NCI-H345 treated with DMSO at 0.1 percent for 48 hours (cell line): ENCODE data around the gene TIGD4.
"Not testable (repeated sequence)": the region's sequence is repeated elsewhere in the genome, so short reads cannot be mapped to it uniquely, and the experiment has no call there.

Experiments used
- DNase-seq: peaks from one replicate; lab custom pipeline; 2025; ENCODE audit not compliant: unreplicated experiment; lab: John Stamatoyannopoulos, UW

The TIGD4 gene

DNA sequence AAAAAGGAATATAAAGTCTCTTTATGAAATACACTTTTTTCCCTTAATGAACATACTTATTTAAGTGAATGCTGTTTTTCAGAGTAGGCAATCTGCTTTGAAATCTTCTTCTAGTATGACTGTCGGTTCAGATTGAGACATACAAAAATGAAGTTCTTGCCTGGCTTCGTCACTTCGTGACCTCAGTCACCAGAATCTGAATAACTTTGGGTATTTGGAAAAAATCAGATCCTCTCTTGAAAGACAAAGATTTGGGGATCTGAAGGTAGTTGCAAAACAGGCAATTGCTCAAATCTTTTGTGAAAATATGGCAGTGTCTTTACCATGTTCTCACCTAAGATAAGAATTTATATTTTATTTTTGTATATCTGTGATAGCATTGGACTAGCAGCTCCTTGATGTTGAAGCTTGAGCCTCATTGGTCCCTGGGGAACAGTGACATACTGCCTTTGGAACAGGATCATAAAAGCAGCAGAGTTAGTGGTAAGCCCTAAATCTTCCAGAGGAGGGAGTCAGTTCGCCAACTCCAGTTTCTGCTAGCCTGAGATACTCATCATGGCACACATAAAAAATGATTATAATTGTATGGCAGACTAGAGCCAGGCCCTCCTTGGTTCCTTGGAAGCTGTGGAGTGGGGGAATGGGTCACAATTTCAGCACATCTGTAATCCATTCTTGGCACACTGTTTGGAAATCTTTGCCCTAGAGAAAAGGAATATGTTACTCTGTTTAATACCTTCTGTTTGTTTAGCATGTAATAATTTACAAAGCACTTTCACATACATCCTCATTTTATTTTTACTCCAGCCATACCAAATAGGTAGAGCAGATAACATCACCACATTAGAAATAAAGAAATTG lies 5.2 kb upstream of the TIGD4 start:
- no peak for DNase-seq

GRCh38 chr4:152780267-152780778 lies 793 bp upstream of the TIGD4 start:
- no peak for DNase-seq

DNA sequence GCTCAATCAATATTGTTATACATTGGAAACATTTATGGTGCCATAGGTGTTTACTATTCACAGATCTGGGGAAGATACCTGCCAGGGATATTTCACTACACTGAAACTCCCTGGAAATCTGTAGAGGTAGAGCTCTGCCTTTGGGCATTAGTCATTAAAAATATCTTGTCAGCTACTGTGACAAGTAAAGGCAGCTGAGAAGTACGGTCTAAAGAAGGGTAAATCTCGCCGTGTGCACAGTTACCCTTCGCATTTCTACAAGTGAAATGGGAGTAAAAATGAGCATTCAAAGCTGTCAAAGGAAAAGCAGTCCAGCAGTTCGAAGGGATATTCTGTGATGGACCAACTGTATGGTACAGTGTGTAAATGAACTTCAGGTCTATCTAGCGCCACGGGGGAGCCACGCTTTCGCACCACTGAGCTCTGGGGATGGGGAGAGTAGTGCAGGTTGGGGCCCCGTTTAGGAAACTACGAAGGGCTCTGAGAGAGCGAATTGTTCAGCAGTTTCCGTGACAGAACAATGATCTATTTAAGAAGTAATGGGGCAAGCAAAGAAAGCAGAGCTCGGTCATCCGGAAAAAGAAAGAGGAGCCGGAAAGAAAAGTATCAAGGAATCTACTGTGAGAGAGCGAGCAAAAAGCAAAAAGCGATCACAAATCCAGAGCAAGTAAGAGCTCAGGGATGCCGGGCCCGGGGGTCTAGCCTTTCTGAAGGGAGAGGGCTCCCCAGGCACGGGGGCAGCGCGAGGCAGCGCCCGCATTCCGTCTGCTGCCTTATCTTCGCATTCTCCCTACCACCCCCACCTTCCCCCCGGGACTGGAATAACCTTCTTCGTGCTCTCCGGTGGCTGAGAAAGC lies 646 bp downstream of the TIGD4 start:
- DNase-seq: peak; percentile 23

DNA sequence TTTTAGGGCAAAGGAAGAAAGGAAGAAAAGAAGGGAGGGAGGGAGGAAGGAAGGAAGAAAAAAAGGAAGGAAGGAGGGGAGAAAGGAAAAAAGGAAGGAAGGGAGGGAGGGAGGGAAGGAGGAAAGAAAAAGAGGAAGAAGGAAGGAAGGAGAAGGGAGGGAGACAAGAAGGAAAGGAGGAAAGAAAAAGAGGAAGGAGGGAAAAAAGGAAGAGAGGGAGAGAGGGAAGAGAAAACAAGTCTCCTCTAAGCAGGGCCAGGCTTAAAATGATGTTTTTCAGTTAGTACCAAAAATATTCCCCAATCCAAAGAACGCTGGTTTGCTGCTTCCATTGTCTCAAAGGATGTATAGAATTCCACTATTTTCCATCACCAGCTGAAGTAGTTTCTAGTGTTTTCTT lies 2.0 kb downstream of the TIGD4 start:
- no peak for DNase-seq

DNA sequence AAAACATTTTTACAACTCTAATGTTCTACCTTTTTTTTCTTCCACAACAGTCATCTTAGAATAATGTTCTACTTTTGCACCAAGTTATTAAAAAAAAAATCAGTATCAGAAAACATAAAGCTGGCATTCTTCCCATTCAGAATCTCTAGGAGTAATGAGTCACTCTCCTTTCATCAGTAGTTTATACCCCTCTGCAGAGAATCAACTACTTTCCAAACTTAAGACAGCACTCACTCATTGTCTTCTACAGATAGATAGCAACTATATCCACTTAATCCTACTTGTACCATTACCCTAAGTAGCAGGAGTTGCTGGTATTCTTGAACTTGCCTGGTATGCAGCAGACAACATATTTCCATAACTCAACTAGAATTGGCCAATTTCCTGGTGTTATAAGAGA lies 3.2 kb downstream of the TIGD4 start:
- no peak for DNase-seq

DNA sequence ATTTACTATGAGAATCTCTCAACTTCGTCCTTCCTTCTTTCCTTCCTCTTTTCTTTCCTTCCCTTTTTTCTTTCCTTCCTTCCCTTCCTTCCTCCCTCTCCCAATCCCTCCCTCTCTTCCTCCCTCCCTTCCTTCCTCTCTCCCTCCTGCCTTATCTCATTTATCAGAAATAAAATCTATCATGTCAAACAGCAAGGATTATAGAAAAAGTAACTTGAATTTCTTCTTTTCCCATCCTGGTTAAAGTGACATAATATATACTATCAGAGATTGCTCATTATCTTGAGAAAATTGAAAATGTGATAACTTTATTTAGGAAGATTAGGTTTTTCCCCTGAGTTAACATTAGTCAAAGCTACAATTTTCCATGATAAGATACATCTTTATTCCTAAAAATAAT lies 5.6 kb downstream of the TIGD4 start:
- DNase-seq: no peak

GRCh38 chr4:152773339-152773738 lies 6.2 kb downstream of the TIGD4 start:
- no peak for DNase-seq

DNA sequence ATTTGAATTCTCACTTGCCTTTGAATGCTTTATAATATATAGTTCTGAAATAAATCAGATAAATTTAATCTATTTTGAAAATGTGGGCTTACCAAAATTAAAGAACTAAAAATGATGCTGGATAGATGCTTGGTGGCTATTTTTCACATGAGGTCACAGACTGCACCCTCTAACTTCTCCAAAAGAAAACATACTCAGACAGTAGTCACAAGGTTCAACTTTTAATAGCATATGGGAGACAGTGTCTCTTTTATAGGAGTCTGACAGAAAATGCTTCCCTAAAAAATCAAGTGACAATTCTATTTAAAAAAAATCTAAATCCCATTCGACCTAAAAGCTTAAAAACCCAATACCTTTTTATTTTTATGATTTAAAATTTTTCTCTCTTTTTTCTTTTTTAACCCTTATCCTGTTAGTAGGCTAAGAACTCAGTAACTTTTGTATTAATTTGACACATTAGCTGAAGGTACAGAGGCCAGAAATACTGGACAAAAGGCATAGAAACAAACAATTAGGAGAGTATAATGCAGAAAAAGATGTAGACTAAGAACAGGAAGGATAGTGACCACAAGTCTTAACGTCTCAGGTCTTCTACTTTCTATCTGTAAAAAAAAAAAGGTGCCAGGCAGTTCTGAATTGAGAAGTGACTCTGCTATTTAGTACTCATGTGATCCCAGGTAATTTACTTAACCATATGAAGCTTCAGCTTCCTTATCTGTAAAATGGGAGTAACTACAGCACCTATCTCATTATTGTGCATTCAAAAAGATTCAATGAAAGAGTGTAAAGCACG lies 7.6 kb downstream of the TIGD4 start:
- no peak for DNase-seq

- DNase-seq: not testable (repeated sequence)
Observed at GRCh38 chr4:152765069-152765737, 14.3 kb downstream of the TIGD4 start.

DNA sequence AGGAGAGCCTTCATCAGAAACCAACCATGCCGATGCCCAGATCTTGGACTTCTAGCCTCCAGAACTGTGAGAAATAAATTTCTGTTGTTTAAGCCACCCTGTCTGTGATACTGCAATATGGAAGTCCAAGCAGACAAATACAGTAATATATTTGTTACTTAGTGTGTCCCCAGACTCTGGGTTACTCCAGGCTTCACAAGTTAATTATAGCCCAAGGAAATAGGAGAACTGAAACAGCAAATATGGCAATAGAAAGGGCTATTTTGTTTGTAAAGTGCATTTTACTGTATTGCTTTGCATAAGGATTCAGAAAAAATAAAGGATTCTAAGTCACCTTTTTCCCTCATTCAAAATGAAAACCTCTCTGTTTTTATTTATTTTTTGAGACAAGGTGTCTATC lies 15.7 kb downstream of the TIGD4 start:
- DNase-seq: no peak

DNA sequence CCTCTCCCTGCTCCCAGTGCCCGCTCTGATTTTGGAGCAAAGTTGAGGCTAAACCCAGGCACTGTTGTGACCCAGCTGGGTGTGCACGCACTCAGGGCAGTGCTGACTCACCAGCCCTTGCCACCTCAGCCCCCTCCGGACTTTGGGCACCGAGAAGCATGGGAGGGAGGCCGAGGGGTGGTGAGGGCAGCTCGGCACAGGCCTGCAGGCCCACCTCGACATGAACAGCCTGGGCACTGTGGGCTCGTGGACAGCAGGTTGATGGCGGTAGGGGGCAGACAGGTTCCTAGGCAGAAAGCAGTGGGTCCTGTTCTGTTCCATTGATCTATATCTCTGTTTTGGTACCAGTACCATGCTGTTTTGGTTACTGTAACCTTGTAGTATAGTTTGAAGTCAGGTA lies 30.9 kb downstream of the TIGD4 start:
- DNase-seq: no peak

DNA sequence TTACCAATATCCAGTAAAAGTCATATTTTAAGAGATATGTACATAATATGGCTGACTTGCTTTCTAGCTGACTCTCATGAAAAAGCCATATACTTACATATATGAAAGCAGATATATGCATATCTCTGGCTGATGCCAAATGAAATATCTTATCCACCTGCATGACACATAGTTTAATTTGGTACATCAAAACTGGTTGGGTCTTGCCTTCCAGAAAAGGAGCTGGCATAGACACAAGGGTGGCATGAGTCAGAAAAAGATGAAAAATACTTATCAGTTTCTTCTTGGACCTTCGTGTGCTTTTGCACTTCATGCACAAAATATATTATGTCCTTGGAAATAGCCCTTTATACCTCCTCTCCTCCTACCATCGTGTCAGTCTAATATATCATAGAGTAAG lies 32.1 kb downstream of the TIGD4 start:
- DNase-seq: no peak

GRCh38 chr4:152738827-152739226 lies 40.7 kb downstream of the TIGD4 start:
- DNase-seq: no peak

- no peak for DNase-seq
Observed at GRCh38 chr4:152735906-152736305, 43.6 kb downstream of the TIGD4 start.

- no peak for DNase-seq
Observed at GRCh38 chr4:152735396-152735859, 44.1 kb downstream of the TIGD4 start.

DNA sequence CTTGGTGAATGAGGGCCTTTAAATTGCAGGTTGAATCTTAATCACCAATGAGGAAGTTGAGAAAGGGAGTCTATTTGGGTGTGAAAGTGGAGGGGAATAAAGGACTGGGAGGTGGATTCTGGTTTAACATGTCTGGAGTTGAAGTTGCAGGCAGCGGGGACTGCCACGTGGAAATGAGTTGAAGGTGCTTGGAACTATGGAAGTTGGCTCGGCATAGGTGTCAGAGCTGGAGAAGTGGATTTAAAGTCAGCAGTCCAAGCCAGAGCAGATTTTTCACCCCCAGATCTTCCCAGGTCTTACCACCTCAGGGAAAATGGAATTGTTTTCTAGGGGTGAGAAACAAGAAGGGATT lies 44.9 kb downstream of the TIGD4 start:
- no peak for DNase-seq

- DNase-seq: no peak
Observed at GRCh38 chr4:152734015-152734698, 45.4 kb downstream of the TIGD4 start.

DNA sequence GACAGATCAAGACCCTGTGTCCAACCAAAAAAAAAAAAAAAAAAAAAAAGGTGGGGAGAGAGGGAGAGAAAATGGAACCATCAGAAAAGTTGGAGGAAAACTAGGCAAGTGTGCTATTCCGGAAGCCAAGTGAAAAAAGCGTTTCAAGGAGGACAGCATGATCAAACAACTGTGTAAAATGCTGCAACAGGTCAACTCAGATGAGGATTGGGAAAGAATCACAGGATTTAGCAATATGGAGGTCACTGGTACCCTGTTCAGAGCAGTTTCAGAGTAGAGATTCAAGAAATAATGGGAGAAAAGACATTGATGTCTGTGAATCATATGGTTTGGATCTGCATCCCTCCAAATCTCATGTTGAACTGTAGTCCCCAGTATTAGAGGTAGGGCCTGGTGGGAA lies 47.5 kb downstream of the TIGD4 start:
- no peak for DNase-seq

DNA sequence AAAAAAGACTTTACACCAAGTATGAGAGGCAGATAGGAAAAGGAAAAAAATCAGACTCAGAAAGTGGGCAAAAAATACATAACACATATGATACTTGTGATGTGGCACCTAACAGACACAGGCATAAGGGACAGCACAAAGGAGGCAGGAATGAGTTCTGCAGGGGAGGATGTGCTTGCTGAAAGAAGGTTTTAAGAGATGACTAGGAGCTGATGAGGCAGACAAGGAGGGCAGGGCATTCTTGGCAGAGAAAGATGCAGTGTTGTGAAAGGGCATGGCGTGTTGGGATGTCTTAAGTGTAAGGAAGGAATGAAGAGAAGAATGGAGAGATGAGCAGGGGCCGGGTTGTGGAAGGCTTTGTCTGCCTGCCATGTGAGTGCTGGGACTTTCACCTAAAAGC lies 50.1 kb downstream of the TIGD4 start:
- DNase-seq: no peak

DNA sequence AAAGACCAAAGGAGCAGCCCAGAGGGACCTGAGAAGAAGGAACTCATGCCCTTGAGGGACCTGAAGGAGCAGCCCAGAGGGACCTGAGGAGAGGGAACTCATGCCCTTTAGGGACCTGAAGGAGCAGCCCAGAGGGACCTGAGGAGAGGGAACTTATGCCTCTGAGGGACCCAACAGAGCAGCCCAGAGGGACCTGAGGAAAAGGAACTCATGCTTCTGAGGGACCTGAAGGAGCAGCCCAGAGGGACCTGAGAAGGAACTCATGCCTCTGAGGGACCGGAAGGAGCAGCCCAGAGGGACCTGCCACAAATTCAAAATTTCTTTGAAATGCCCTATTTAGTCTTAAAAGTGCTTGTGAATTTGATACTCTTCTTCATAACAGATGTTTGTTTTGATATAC lies 51.2 kb downstream of the TIGD4 start:
- no peak for DNase-seq
